NCI-H345 treated with DMSO at 0.1 percent for 48 hours (cell line): Measurements from ENCODE around the gene GAGE2A.
"Not testable (repeated sequence)": the region's sequence is repeated elsewhere in the genome, so short reads cannot be mapped to it uniquely, and the experiment has no call there.

Experiments
- DNase-seq: peaks from one replicate; lab custom pipeline; 2025; ENCODE audit not compliant: unreplicated experiment; lab: John Stamatoyannopoulos, UW

Gene GAGE2A

GRCh38 chrX:49589196-49589595 lies at the start of gene GAGE2A:
TSS of gene GAGE2A (plus strand) at chrX:49589496. CDS start at chrX:49590651, 1,155 bp downstream.
- not testable (repeated sequence) for DNase-seq

GRCh38 chrX:49541433-49541832 lies 47.9 kb upstream of the GAGE2A start, which contains the start of gene GAGE12D:
TSS of gene GAGE12D (plus strand) at chrX:49541733. CDS start at chrX:49542888, 1,155 bp downstream.
- DNase-seq, result not testable (repeated sequence)

GRCh38 chrX:49550989-49551388 lies 38.3 kb upstream of the GAGE2A start, which contains the start of gene GAGE12E:
TSS of gene GAGE12E (plus strand) at chrX:49551289. CDS start at chrX:49552444, 1,155 bp downstream.
- DNase-seq, result not testable (repeated sequence)

- not testable (repeated sequence) for DNase-seq
Measured at GRCh38 chrX:49560542-49560941, 28.8 kb upstream of the GAGE2A start, which contains the start of gene GAGE12F. TSS of gene GAGE12F (plus strand) at chrX:49560842. CDS start at chrX:49561997, 1,155 bp downstream.

- not testable (repeated sequence) for DNase-seq
Measured at GRCh38 chrX:49568728-49569127, 20.6 kb upstream of the GAGE2A start.

GRCh38 chrX:49569152-49569551 lies 20.1 kb upstream of the GAGE2A start:
- DNase-seq, result not testable (repeated sequence)

GRCh38 chrX:49570100-49570499 lies 19.2 kb upstream of the GAGE2A start, which contains the start of gene GAGE12G:
TSS of gene GAGE12G (plus strand) at chrX:49570400. CDS start at chrX:49571555, 1,155 bp downstream.
- not testable (repeated sequence) for DNase-seq

- DNase-seq, result not testable (repeated sequence)
Measured at GRCh38 chrX:49579649-49580048, 9.6 kb upstream of the GAGE2A start, which contains the start of gene GAGE12H. TSS of gene GAGE12H (plus strand) at chrX:49579949. CDS start at chrX:49581104, 1,155 bp downstream.

GRCh38 chrX:49589769-49590478 lies 628 bp downstream of the GAGE2A start:
- DNase-seq, result not testable (repeated sequence)

- DNase-seq, result not testable (repeated sequence)
Measured at GRCh38 chrX:49590488-49590887, 1.2 kb downstream of the GAGE2A start.

GRCh38 chrX:49598720-49599119 lies 9.4 kb downstream of the GAGE2A start, which contains the start of gene GAGE1:
TSS of gene GAGE1 (plus strand) at chrX:49599020. CDS start at chrX:49600175, 1,155 bp downstream.
- not testable (repeated sequence) for DNase-seq

- no peak for DNase-seq
Measured at GRCh38 chrX:49610718-49611310, 21.5 kb downstream of the GAGE2A start.

GRCh38 chrX:49618574-49618973 lies 29.3 kb downstream of the GAGE2A start:
- no peak for DNase-seq

GRCh38 chrX:49627086-49627777 lies 37.9 kb downstream of the GAGE2A start:
- no peak for DNase-seq

GRCh38 chrX:49644991-49645637 lies 55.8 kb downstream of the GAGE2A start:
- DNase-seq, result no peak
